Measurements from ENCODE around the gene ELF1. TPM values are rescaled to one million over a fixed set of nuclear protein-coding genes. Genes with fewer than 3 reads are reported as not detected.

Gene ELF1
- total and polyA plus RNA-seq, 2 experiments from 2014 or later: 39.4 to 91.1 TPM

GRCh38 chr13:41011382-41011956 is 7.6 kb downstream of the ELF1 start:
- Histone ChIP-seq H3K4me1 (ENCODE audit: insufficient read depth) (peaks cover 22% of the 10 kb centered on the region), H3K36me3 (replicated peaks; ENCODE audit: insufficient read depth, low read depth) (no peaks in the 10 kb centered on the region), H3K4me2 (no peak overlapping the region), H2AFZ (no peak overlapping the region), H3K27me3 (no peaks in the 10 kb centered on the region), H3K27ac (no peak overlapping the region), H3K4me3 (no peak overlapping the region), H4K20me1 (ENCODE audit: insufficient read depth, poor library complexity, severe bottlenecking) (peaks cover 46% of the 10 kb centered on the region), H3K9me2 (replicated peaks; ENCODE audit: insufficient read depth) (no peaks in the 10 kb centered on the region), H3K9me3 (ENCODE audit: low read depth) (no peaks in the 10 kb centered on the region), H3K79me2 (peaks cover 100% of the 10 kb centered on the region)
- 97% methylated on average over 4 of the region's 4 CpGs for WGBS (ENCODE audit: low lambda C conversion rate, missing lambda C conversion rate)
- TF ChIP-seq EZH2 (IDR thresholded peaks at IDR 0.05; ENCODE audit: borderline replicate concordance) (no peak), CTCF (IDR thresholded peaks at IDR 0.05; ENCODE audit: poor library complexity) (no peak)
- DNase-seq (ENCODE audit: low spot score): no peak

GRCh38 chr13:41008349-41008980 is 10.7 kb downstream of the ELF1 start:
- DNase-seq (ENCODE audit: low spot score): peak; percentile 18
- Histone ChIP-seq H2AFZ (no peak overlapping the region), H3K36me3 (replicated peaks; ENCODE audit: insufficient read depth, low read depth) (no peaks in the 10 kb centered on the region), H3K27me3 (no peaks in the 10 kb centered on the region), H3K4me2 (peak overlapping the region; percentile 42), H3K9me3 (ENCODE audit: low read depth) (no peaks in the 10 kb centered on the region), H3K4me1 (ENCODE audit: insufficient read depth) (peaks cover 40% of the 10 kb centered on the region), H4K20me1 (ENCODE audit: insufficient read depth, poor library complexity, severe bottlenecking) (peaks cover 32% of the 10 kb centered on the region), H3K79me2 (peaks cover 100% of the 10 kb centered on the region), H3K9me2 (replicated peaks; ENCODE audit: insufficient read depth) (no peaks in the 10 kb centered on the region), H3K27ac (peak overlapping the region; percentile 51), H3K4me3 (no peak overlapping the region)
- TF ChIP-seq EZH2 (IDR thresholded peaks at IDR 0.05; ENCODE audit: borderline replicate concordance) (no peak), CTCF (IDR thresholded peaks at IDR 0.05; ENCODE audit: poor library complexity) (no peak), EZH2phosphoT487 (IDR thresholded peaks at IDR 0.05; ENCODE audit: low read depth, severe bottlenecking, unreplicated experiment) (no peak)
- WGBS (ENCODE audit: low lambda C conversion rate, missing lambda C conversion rate): 72% methylated on average over 2 of the region's 2 CpGs

GRCh38 chr13:41007744-41008128 is 11.4 kb downstream of the ELF1 start:
- 64% methylated on average over 3 of the region's 3 CpGs for WGBS (ENCODE audit: low lambda C conversion rate, missing lambda C conversion rate)
- Histone ChIP-seq H4K20me1 (ENCODE audit: insufficient read depth, poor library complexity, severe bottlenecking) (peaks cover 27% of the 10 kb centered on the region), H3K4me1 (ENCODE audit: insufficient read depth) (peaks cover 48% of the 10 kb centered on the region), H3K9me2 (replicated peaks; ENCODE audit: insufficient read depth) (no peaks in the 10 kb centered on the region), H3K9me3 (ENCODE audit: low read depth) (no peaks in the 10 kb centered on the region), H3K79me2 (peaks cover 100% of the 10 kb centered on the region), H3K27ac (peak overlapping the region; percentile 51), H3K36me3 (replicated peaks; ENCODE audit: insufficient read depth, low read depth) (no peaks in the 10 kb centered on the region), H3K4me2 (peak overlapping the region; percentile 42), H3K4me3 (no peak overlapping the region), H3K27me3 (no peaks in the 10 kb centered on the region), H2AFZ (no peak overlapping the region)
- no peak for DNase-seq (ENCODE audit: low spot score)
- TF ChIP-seq EZH2phosphoT487 (IDR thresholded peaks at IDR 0.05; ENCODE audit: low read depth, severe bottlenecking, unreplicated experiment): no peak
- no peak for TF ChIP-seq CTCF (IDR thresholded peaks at IDR 0.05; ENCODE audit: poor library complexity)
- no peak for TF ChIP-seq EZH2 (IDR thresholded peaks at IDR 0.05; ENCODE audit: borderline replicate concordance)
